ENCODE results near the gene DIS3L. TPM values are rescaled to one million over a fixed set of nuclear protein-coding genes. Genes with fewer than 3 reads are reported as not detected.

The DIS3L gene
- total RNA-seq, 1 donor: 25.6 TPM

GRCh38 chr15:66278671-66279070 lies 14.7 kb upstream of the DIS3L start:
- no peak for TF ChIP-seq CTCF (IDR thresholded peaks at IDR 0.05; ENCODE audit: insufficient read depth, low read length)
- no peak for DNase-seq (ENCODE audit: low read depth)
- no peak overlapping the region for H3K4me3 ChIP-seq (ENCODE audit: low read depth, low read length)

GRCh38 chr15:66284271-66284670 lies 9.1 kb upstream of the DIS3L start:
- no peak for DNase-seq (ENCODE audit: low read depth)
- H3K4me3 ChIP-seq (ENCODE audit: low read depth, low read length): no peak overlapping the region
- TF ChIP-seq CTCF (IDR thresholded peaks at IDR 0.05; ENCODE audit: insufficient read depth, low read length): no peak

- no peak overlapping the region for H3K4me3 ChIP-seq (ENCODE audit: low read depth, low read length)
- no peak for DNase-seq (ENCODE audit: low read depth)
- no peak for TF ChIP-seq CTCF (IDR thresholded peaks at IDR 0.05; ENCODE audit: insufficient read depth, low read length)
Measured at GRCh38 chr15:66285533-66286280, 7.7 kb upstream of the DIS3L start.

- peak; percentile 53 for TF ChIP-seq CTCF (IDR thresholded peaks at IDR 0.05; ENCODE audit: insufficient read depth, low read length)
- H3K4me3 ChIP-seq (ENCODE audit: low read depth, low read length): no peak overlapping the region
- DNase-seq (ENCODE audit: low read depth): peak; percentile 59
Measured at GRCh38 chr15:66287461-66288057, 5.8 kb upstream of the DIS3L start.

- no peak overlapping the region for H3K4me3 ChIP-seq (ENCODE audit: low read depth, low read length)
- TF ChIP-seq CTCF (IDR thresholded peaks at IDR 0.05; ENCODE audit: insufficient read depth, low read length): no peak
- no peak for DNase-seq (ENCODE audit: low read depth)
Measured at GRCh38 chr15:66288093-66288492, 5.3 kb upstream of the DIS3L start.

GRCh38 chr15:66288551-66289185 lies 4.7 kb upstream of the DIS3L start:
- peak; percentile 21 for DNase-seq (ENCODE audit: low read depth)
- TF ChIP-seq CTCF (IDR thresholded peaks at IDR 0.05; ENCODE audit: insufficient read depth, low read length): no peak

More at GRCh38 chr15:66288551-66289185, 4.7 kb upstream of the DIS3L start:
- no peak overlapping the region for H3K4me3 ChIP-seq (ENCODE audit: low read depth, low read length)
